Right cardiac atrium (tissue), 5 donors: ENCODE data around the gene AWAT1. TPM values are rescaled to one million over a fixed set of nuclear protein-coding genes. Genes with fewer than 3 reads are reported as not detected.
"Not testable (repeated sequence)": the region's sequence is repeated elsewhere in the genome, so short reads cannot be mapped to it uniquely, and the experiment has no call there.

ENCODE experiments used
- ATAC-seq, 2 donors: fragments of 200-7000 bp; cut with Tn5 transposase; one replicate each; pipeline versions ENCODE4 v1.8.0 to v1.9.1; 2020; ENCODE audit warnings: moderate library complexity in 2 of 2, mild to moderate bottlenecking in 1 of 2
- DNase-seq, 3 donors: peaks; one replicate each; pipeline ENCODE4 v3.0.0-alpha.2; 2020
- H3K27ac ChIP-seq: one replicate; pipeline ENCODE4 v1.5.1; 2013; ENCODE audit warnings: mild to moderate bottlenecking, low read length, control low read depth, moderate library complexity
- H3K27me3 ChIP-seq: one replicate; pipeline ENCODE4 v1.6.1; 2013; ENCODE audit not compliant: control insufficient read depth, insufficient read depth
- H3K4me1 ChIP-seq: one replicate; pipeline ENCODE4 v1.6.1; 2013; ENCODE audit warnings: low read length; ENCODE audit not compliant: control insufficient read depth, insufficient read depth
- H3K4me3 ChIP-seq: one replicate; pipeline ENCODE4 v1.5.1; 2013; ENCODE audit warnings: low read length, control low read depth
- H3K9me3 ChIP-seq: one replicate; pipeline ENCODE4 v1.6.1; 2013; ENCODE audit warnings: low read length; ENCODE audit not compliant: control insufficient read depth
- WGBS: extraction: QIAGEN DNeasy Blood & Tissue Kit; methylation state at CpG from one replicate; pipeline ENCODE4 v1.1.7; 2013; 5-methylcytosine and 5-hydroxymethylcytosine counted together
- intact Hi-C, 4 donors: fragments of 100-400 bp; cut with DNase I; formaldehyde crosslinking; loops; one replicate each; pipeline versions ENCODE4 v1.11.0 to v1.14.0; 2022 to 2023
- polyA plus RNA-seq: library from polyadenylated mRNA; stranded (reverse); fragments of 200-250 nt; gene quantifications from one replicate; pipeline ENCODE4 v1.2.3, GENCODE V29; 2013
- total RNA-seq, 4 donors: library from RNA; stranded (reverse); fragmentation: NEBNext Ultra II Directional; extraction: Animal tissue kit (Norgen Biotek cat#: 25700); gene quantifications; one replicate each; pipeline ENCODE4 v1.2.1, GENCODE V29; 2021
- donor health status: healthy with polysubstance abuse.
- donor health status: DM: no; HTN: yes; CAD: no.
- donor health status: DM: no; HTN: no; CAD: no.
- donor health status: DM: no; HTN: yes; CAD: no; lungs with severe emphysema.
- donor health status: DM: yes; HTN: yes; CAD: no.

AWAT1 gene
- total and polyA plus RNA-seq, 5 donors, result not detected

GRCh38 chrX:70241501-70241900, 7.0 kb downstream of the AWAT1 start:
- no peak overlapping the region for H3K4me3 ChIP-seq
- intact Hi-C loops, result no loop called here
- DNase-seq (no peak), ATAC-seq (no peak)
- no peaks in the 10 kb centered on the region for H3K4me1 ChIP-seq
- H3K27me3 ChIP-seq, result no peaks in the 10 kb centered on the region
- no peaks in the 10 kb centered on the region for H3K9me3 ChIP-seq
- H3K27ac ChIP-seq, result no peak overlapping the region
- WGBS, result 92% methylated on average over 2 of the region's 2 CpGs

GRCh38 chrX:70243601-70244000, 9.1 kb downstream of the AWAT1 start:
- intact Hi-C loops, H3K27me3 ChIP-seq, H3K9me3 ChIP-seq, H3K4me1 ChIP-seq, DNase-seq, H3K4me3 ChIP-seq, H3K27ac ChIP-seq, ATAC-seq: not testable (repeated sequence)
- 81% methylated on average over 5 of the region's 5 CpGs for WGBS

DNA sequence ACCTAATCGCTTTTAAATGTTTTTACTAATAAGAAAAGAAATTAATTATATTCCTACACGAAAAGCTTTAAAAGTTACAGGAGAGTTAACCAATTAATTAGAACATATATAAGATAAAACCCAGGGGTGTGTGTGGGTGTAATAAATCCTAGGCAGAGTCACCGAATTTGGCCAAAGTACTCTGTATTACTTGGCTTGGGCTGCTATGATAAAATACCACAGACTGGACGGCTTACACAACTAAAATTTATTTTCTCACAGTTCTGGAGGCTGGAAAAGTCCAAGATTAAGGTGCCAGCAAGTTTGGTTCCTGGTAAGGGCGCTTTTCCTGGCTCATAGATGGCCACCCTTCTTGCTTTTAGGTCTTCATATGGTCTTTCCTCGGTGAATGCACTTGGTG, 10.4 kb downstream of the AWAT1 start:
- intact Hi-C loops, result no loop called here

DNA sequence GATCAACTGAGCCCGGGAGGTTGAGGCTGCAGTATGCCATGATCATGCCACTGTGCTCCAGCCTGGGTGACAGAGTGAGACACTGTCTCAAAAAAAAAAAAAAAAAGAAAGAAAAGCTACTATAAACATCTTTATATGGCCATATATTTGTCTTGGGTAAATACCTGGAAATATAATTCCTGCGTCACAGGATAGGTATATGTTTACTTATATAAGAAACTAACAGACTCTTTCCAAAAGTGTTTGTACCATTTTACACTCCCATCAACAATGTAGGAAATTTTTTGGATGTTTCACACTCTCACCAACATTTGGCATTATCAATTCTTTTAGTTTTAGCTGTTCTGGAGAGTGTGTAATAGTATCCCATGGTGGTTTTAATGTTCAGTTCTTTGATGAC, 12.8 kb downstream of the AWAT1 start:
- H3K27ac ChIP-seq, result no peak overlapping the region

More for the DNA sequence above, 10.4 kb downstream of the AWAT1 start:
- no peaks in the 10 kb centered on the region for H3K27me3 ChIP-seq
- H3K27ac ChIP-seq, result no peak overlapping the region
- H3K4me1 ChIP-seq, result no peaks in the 10 kb centered on the region
- H3K9me3 ChIP-seq, result no peaks in the 10 kb centered on the region
- no peak overlapping the region for H3K4me3 ChIP-seq
- ATAC-seq (peak; percentile 29 to 65), DNase-seq (no peak)
- WGBS, result 64% methylated on average over 6 of the region's 6 CpGs

DNA sequence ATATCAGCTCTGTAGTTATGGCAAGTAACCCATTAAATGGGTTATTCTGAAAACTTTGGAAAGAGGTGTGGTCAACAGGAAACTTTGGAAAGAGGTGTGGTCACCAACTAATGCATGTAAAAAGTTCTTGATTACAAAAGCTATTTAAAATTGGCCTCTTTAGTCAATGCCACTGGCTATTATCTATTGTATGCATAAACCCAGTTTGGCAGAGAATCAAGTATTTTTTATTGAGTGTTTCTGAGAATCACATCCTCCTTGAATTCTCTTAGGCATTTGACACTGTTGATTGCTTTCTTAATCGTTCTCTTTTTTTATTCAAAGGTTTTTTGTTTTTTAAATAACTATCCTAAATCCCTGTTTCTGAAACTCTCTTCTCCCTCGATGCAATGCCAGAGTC, 18.0 kb downstream of the AWAT1 start:
- 55% methylated on average over 2 of the region's 2 CpGs for WGBS
- no peak for DNase-seq
- no peaks in the 10 kb centered on the region for H3K27me3 ChIP-seq

More for the DNA sequence above, 12.8 kb downstream of the AWAT1 start:
- intact Hi-C loops, result no loop called here
- Histone ChIP-seq H3K4me3 (no peak overlapping the region), H3K27me3 (no peaks in the 10 kb centered on the region), H3K9me3 (no peaks in the 10 kb centered on the region), H3K4me1 (no peaks in the 10 kb centered on the region)
- 96% methylated on average over 2 of the region's 2 CpGs for WGBS
- no peak for DNase-seq
- ATAC-seq, result no peak

GRCh38 chrX:70253377-70254062, 19.1 kb downstream of the AWAT1 start:
- ATAC-seq, result no peak
- no peaks in the 10 kb centered on the region for H3K9me3 ChIP-seq
- WGBS, result 91% methylated on average over 3 of the region's 3 CpGs
- H3K4me1 ChIP-seq, result no peaks in the 10 kb centered on the region
- no peak overlapping the region for H3K27ac ChIP-seq
- intact Hi-C loops, result no loop called here
- no peak for DNase-seq
- H3K4me3 ChIP-seq, result no peak overlapping the region
- H3K27me3 ChIP-seq, result no peaks in the 10 kb centered on the region

More for the DNA sequence above, 18.0 kb downstream of the AWAT1 start:
- Histone ChIP-seq H3K9me3 (no peaks in the 10 kb centered on the region), H3K4me1 (no peaks in the 10 kb centered on the region), H3K4me3 (no peak overlapping the region), H3K27ac (no peak overlapping the region)
- ATAC-seq, result no peak
- intact Hi-C loops, result no loop called here

DNA sequence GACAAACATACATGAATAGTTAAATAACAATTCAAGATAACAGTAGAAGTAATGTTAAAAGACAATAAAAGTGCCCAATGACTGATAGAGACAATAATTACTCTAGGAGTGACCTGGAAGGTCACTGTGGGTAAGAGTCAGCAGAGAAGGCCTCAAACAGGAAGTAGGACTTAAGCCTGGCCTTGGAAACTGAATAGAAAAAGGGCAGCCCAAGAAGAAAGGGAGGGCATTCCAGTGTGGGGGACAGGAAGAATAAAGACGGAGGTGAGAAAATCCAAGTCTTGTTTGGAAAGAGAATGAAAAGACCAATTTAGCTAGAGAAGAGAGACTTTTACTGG, 19.6 kb downstream of the AWAT1 start:
- Histone ChIP-seq H3K27ac (no peak overlapping the region), H3K27me3 (no peaks in the 10 kb centered on the region), H3K4me3 (no peak overlapping the region), H3K9me3 (no peaks in the 10 kb centered on the region), H3K4me1 (no peaks in the 10 kb centered on the region)
- ATAC-seq (no peak), DNase-seq (no peak)
- WGBS, result 81% methylated on average over 1 of the region's 1 CpG
- intact Hi-C loops, result no loop called here

- Histone ChIP-seq H3K4me3 (no peak overlapping the region), H3K27me3 (no peaks in the 10 kb centered on the region), H3K9me3 (no peaks in the 10 kb centered on the region), H3K4me1 (no peaks in the 10 kb centered on the region), H3K27ac (no peak overlapping the region)
- DNase-seq, result no peak
- intact Hi-C loops, result no loop called here
- ATAC-seq, result no peak
- whole genome bisulfite sequencing, result 95% methylated on average over 3 of the region's 3 CpGs
Measured at GRCh38 chrX:70254909-70255308, 20.5 kb downstream of the AWAT1 start.

DNA sequence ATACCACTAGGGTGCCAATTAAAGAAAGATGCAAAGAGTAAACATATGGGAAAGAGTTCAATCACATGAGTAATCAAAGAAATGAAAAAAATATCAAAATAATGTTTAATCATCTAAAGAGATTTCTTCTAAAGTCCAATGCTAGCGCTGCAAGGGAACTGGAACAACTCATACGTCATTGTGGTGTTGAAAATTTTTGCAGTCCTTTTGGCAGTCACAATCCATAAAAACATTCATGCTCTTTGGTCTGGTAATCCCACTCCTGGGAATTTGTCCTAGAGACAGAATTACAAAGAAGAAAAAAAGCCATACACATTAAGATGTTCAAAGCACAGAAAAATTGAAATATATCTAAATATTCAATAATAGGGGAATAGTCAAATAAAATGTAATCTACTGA, 21.0 kb downstream of the AWAT1 start:
- Histone ChIP-seq H3K4me3 (no peak overlapping the region), H3K4me1 (no peaks in the 10 kb centered on the region), H3K9me3 (no peaks in the 10 kb centered on the region), H3K27me3 (no peaks in the 10 kb centered on the region), H3K27ac (no peak overlapping the region)
- intact Hi-C loops, result no loop called here
- ATAC-seq, result peak; percentile 43 to 75
- WGBS, result 68% methylated on average over 2 of the region's 2 CpGs
- no peak for DNase-seq

DNA sequence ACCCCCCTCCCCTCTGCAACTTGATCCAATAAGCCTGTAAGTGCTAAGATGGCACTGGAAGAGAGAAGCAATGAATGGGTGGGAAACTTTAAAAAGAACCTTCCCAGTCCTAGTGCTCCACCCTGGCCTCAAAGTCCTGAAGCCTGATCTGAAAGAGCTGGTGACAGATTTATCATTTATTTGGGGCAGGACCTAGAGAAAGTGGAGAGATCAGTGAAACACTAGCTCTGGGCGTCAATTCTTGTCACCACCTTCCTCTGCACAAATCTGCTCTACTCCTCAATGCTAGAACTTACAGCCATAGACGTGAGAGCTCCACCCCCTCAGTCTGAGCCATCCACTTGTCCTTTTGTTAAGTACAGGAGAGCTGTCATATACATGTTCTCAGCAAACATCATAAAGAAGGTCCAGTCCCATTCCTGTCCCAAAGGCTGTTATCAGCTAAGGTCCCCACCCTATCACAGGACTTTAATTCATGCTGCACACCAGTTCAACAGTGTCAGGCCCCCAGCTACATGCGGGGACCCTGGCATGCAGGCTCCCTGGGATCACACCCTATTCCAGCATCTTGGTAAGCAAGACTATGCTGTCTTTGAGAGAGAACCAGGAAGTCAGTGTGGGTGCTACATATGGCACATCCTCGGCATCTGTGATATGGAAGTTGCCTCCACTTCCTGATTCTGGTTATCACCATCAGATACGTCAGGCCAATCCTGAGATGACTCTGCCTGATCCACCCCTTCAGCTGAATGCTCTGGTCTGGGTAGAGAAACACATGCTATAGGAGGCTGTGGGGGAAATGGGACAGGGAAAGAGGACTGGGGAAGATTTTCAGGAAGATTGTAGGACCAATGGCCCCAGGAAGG, 23.2 kb downstream of the AWAT1 start:
- Histone ChIP-seq H3K27me3 (no peaks in the 10 kb centered on the region), H3K27ac (no peak overlapping the region), H3K9me3 (no peaks in the 10 kb centered on the region), H3K4me3 (no peak overlapping the region), H3K4me1 (no peaks in the 10 kb centered on the region)
- 60% methylated on average over 5 of the region's 5 CpGs for WGBS
- DNase-seq (no peak), ATAC-seq (no peak)
- intact Hi-C loops, result no loop called here

GRCh38 chrX:70260104-70260503, 25.6 kb downstream of the AWAT1 start, which contains the start of gene P2RY4:
Gene P2RY4, minus strand, starts transcription at chrX:70260204. Its CDS starts 580 bp downstream, at chrX:70259624.
- ATAC-seq (no peak), DNase-seq (no peak)
- H3K4me1 ChIP-seq, result no peaks in the 10 kb centered on the region
- H3K9me3 ChIP-seq, result no peaks in the 10 kb centered on the region
- H3K27ac ChIP-seq, result no peak within 1 kb of the TSS
- 73% methylated on average over 4 of the region's 4 CpGs for WGBS
- no peaks in the 10 kb centered on the region for H3K27me3 ChIP-seq
- H3K4me3 ChIP-seq, result no peak within 1 kb of the TSS
- intact Hi-C loops, result loop anchor here in 2 of 4 donors (5.0 to 10.0 kb wide), 2 partner anchors 63 to 65 kb away; no protein-coding TSS in a partner anchor
